ENCODE data around the gene ELOVL1. TPM values are rescaled to one million over a fixed set of nuclear protein-coding genes. Genes with fewer than 3 reads are reported as not detected.

Gene ELOVL1
- total and polyA plus RNA-seq, 2 of the 13 experiments (the other 11 are each of a cell fraction or from before 2014, with no cell fraction given) = 55.2 to 77.4 TPM

- DNase-seq (ENCODE audit: low spot score) (peak; percentile 91), FAIRE-seq (peak; percentile 87), ATAC-seq (peak; percentile 92)
- Histone ChIP-seq H3K9ac (ENCODE audit: insufficient read depth, low read depth, low read length) (no peak overlapping the region), H2AFZ (ENCODE audit: low read length) (no peak overlapping the region), H3K9me3 (ENCODE audit: low read length) (no peaks in the 10 kb centered on the region), H3K27me3 (ENCODE audit: control insufficient read depth in 1 of 2, insufficient read depth in 2 of 2, low read length in 2 of 2) (no peaks in the 10 kb centered on the region), H3K4me2 (ENCODE audit: low read depth, low read length) (peak overlapping the region; percentile 46), H3K4me1 (ENCODE audit: insufficient read depth, low read length) (peaks cover 50% of the 10 kb centered on the region), H3K27ac (ENCODE audit: extremely low read length, insufficient read depth, low read length) (peak overlapping the region; percentile 10), H3K4me3 (replicated peaks in 1 of 3; ENCODE audit: insufficient read depth in 1 of 3, low read depth in 2 of 3, low read length in 3 of 3) (no peak overlapping the region), H4K20me1 (ENCODE audit: insufficient read depth, low read length) (no peaks in the 10 kb centered on the region), H3K79me2 (ENCODE audit: insufficient read depth, low read length) (no peaks in the 10 kb centered on the region), H3K36me3 (replicated peaks in 1 of 2; ENCODE audit: control insufficient read depth in 1 of 2, insufficient read depth in 2 of 2, low read length in 2 of 2) (no peaks in the 10 kb centered on the region)
- ChIA-PET POLR2A (interaction anchor here (0.8 to 1.4 kb wide), 2 partner anchors 8 to 63 kb away, joined by 3 to 4 read pairs; no protein-coding TSS in a partner anchor), CTCF (ENCODE audit: low intra/inter-chr PET ratio, low total read pairs) (no interaction called here)
- 0% methylated on average over 1 of the region's 1 CpG for WGBS (ENCODE audit: low lambda C conversion rate)
- intact Hi-C loops (cut with micrococcal nuclease; ENCODE audit: unreplicated experiment) = loop anchor here (2.0 kb wide), 1 partner anchor 64 kb away; no protein-coding TSS in a partner anchor
- in situ Hi-C loops (cut with HindIII; ENCODE audit: extremely low pct_ligation_motif_present, low pct_unique_long_range_greater_than_20kb) = no loop called here
- no TSS peak for BruUV-seq (replicated peaks)
- TF ChIP-seq ZBTB10 (CRISPR knock-in tag; IDR thresholded peaks at IDR 0.05; ENCODE audit: borderline replicate concordance) (no peak), MLX (CRISPR knock-in tag; IDR thresholded peaks at IDR 0.05) (no peak), ZNF260 (CRISPR knock-in tag; IDR thresholded peaks at IDR 0.05; ENCODE audit: borderline replicate concordance, low read depth) (no peak), ZNF570 (CRISPR knock-in tag; IDR thresholded peaks at IDR 0.05; ENCODE audit: borderline replicate concordance) (no peak), AHDC1 (CRISPR knock-in tag; IDR thresholded peaks at IDR 0.05; ENCODE audit: borderline replicate concordance) (no peak), SALL1 (CRISPR knock-in tag; IDR thresholded peaks at IDR 0.05) (no peak; the same call in 1 of the 2 replicates), MXD4 (CRISPR knock-in tag; IDR thresholded peaks at IDR 0.05) (no peak), CEBPB (IDR thresholded peaks at IDR 0.05; ENCODE audit: borderline replicate concordance, low read depth, low read length) (peak; percentile 91), ZFY (CRISPR knock-in tag; IDR thresholded peaks at IDR 0.05) (no peak), JARID2 (CRISPR knock-in tag; IDR thresholded peaks at IDR 0.05; ENCODE audit: insufficient replicate concordance) (no peak), RBFOX2 (IDR thresholded peaks at IDR 0.05; ENCODE audit: low read depth, low read length) (no peak), AFF4 (CRISPR knock-in tag; IDR thresholded peaks at IDR 0.05) (no peak)
These were observed 27.3 kb downstream of the ELOVL1 start for GRCh38 chr1:43340559-43340958.
